OCI-LY7 (cell line): ENCODE data around the gene NR5A1.
A peak's percentile ranks its signal among the peaks of the same experiment; 100 is the strongest.

Source experiments
- EZH2phosphoT487 ChIP-seq: fragments of 200-600 bp; sonication (generic); IDR thresholded peaks from 2 replicates; pipeline ENCODE4 v1.6.1; 2018; ENCODE audit warnings: low read depth, borderline replicate concordance, mild to moderate bottlenecking, mixed run types, antibody characterized with exemption, low read length, moderate library complexity, mixed read lengths
- TF ChIP-seq, protein P1 (sequence below): fragments of 200-600 bp; sonication (generic); conservative IDR thresholded peaks from 2 replicates; pipeline ENCODE4 v1.5.1; 2014; ENCODE audit warnings: mild to moderate bottlenecking, antibody characterized with exemption, low read length, moderate library complexity, mixed read lengths

DNA sequence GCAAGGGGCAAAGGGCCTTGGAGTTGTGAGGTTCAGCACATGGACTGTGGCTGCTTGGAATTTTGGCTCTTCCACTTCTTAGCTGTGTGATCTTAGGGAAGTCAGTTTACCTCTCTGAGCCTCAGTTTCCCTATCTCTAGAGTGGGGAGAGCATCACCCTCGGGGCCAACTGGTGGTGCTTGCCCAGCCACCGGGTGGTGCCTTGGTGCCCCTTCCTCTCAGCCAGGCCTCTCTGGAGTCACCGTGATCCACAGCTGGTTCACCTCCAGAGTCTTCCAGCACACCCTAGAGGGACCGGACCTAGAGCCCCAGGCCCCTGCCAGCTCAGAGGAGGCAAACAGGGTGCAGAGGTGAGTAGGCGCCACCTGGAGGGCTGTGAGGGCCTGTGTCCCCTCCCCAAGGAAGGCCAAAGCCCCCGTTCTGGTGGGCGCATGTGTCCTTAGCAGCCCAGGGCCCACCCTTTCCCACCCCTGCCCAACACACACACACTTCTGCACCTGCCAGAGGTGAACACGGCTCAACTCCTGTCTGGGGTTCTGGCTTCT lies 49.2 kb downstream of the NR5A1 start:
- TF ChIP-seq, protein P1, sequence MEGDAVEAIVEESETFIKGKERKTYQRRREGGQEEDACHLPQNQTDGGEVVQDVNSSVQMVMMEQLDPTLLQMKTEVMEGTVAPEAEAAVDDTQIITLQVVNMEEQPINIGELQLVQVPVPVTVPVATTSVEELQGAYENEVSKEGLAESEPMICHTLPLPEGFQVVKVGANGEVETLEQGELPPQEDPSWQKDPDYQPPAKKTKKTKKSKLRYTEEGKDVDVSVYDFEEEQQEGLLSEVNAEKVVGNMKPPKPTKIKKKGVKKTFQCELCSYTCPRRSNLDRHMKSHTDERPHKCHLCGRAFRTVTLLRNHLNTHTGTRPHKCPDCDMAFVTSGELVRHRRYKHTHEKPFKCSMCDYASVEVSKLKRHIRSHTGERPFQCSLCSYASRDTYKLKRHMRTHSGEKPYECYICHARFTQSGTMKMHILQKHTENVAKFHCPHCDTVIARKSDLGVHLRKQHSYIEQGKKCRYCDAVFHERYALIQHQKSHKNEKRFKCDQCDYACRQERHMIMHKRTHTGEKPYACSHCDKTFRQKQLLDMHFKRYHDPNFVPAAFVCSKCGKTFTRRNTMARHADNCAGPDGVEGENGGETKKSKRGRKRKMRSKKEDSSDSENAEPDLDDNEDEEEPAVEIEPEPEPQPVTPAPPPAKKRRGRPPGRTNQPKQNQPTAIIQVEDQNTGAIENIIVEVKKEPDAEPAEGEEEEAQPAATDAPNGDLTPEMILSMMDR: 0 out of 2 replicates have a peak, but pooled peaks have one; percentile 21
- no peak for TF ChIP-seq EZH2phosphoT487
